PFSK-1 (cell line): Measurements from ENCODE around the gene PUDP.

Experiments
- FOXP2 ChIP-seq: optimal IDR thresholded peaks from 2 replicates; pipeline ENCODE3; 2011; ENCODE audit warnings: borderline replicate concordance, control low read depth, inconsistent platforms; ENCODE audit not compliant: insufficient read depth; ENCODE audit errors: extremely low read length, extremely low read depth
- POLR2AphosphoS5 ChIP-seq: IDR thresholded peaks from 2 replicates; pipeline ENCODE4 v1.6.1; 2012; ENCODE audit warnings: low read depth, mild to moderate bottlenecking, control low read depth, low read length, moderate library complexity
- SIN3A ChIP-seq: IDR thresholded peaks from 2 replicates; pipeline ENCODE4 v1.6.1; 2012; ENCODE audit warnings: mild to moderate bottlenecking, low read length, moderate library complexity, borderline replicate concordance; ENCODE audit not compliant: insufficient read depth
- TF ChIP-seq, protein P1 (sequence below), 2 experiments: IDR thresholded peaks; 2 replicates each; pipeline versions ENCODE4 v1.6.1 to v1.8.0; 2011 to 2012; ENCODE audit warnings: low read depth in 2 of 2, low read length in 2 of 2, control low read depth in 1 of 2, inconsistent platforms in 1 of 2, mild to moderate bottlenecking in 1 of 2, moderate library complexity in 1 of 2; ENCODE audit not compliant: insufficient read depth in 1 of 2

DNA sequence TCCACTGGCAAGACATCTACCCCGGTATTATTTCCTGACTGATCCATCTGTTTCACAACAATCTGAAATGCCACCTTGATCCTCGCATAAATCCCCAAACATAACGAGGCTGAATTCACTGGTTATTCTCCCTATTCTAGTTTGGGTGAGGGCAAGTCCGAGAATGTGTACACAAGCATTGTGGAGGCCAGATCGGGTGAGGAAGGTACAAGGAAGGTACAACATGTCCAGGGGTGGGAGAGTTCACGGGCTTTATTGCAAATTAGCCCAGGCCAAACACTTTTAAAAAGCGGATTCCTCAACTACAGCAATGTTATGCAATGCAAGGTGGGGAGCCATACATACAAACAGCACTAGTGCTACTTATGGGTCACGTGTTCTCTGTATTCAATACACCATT is 82.5 kb downstream of the PUDP start:
- TF ChIP-seq, protein P1, sequence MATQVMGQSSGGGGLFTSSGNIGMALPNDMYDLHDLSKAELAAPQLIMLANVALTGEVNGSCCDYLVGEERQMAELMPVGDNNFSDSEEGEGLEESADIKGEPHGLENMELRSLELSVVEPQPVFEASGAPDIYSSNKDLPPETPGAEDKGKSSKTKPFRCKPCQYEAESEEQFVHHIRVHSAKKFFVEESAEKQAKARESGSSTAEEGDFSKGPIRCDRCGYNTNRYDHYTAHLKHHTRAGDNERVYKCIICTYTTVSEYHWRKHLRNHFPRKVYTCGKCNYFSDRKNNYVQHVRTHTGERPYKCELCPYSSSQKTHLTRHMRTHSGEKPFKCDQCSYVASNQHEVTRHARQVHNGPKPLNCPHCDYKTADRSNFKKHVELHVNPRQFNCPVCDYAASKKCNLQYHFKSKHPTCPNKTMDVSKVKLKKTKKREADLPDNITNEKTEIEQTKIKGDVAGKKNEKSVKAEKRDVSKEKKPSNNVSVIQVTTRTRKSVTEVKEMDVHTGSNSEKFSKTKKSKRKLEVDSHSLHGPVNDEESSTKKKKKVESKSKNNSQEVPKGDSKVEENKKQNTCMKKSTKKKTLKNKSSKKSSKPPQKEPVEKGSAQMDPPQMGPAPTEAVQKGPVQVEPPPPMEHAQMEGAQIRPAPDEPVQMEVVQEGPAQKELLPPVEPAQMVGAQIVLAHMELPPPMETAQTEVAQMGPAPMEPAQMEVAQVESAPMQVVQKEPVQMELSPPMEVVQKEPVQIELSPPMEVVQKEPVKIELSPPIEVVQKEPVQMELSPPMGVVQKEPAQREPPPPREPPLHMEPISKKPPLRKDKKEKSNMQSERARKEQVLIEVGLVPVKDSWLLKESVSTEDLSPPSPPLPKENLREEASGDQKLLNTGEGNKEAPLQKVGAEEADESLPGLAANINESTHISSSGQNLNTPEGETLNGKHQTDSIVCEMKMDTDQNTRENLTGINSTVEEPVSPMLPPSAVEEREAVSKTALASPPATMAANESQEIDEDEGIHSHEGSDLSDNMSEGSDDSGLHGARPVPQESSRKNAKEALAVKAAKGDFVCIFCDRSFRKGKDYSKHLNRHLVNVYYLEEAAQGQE (IDR thresholded peaks at IDR 0.05; ENCODE audit: insufficient read depth in 1 of 2, low read depth in 2 of 2, low read length in 2 of 2): no peak
- TF ChIP-seq POLR2AphosphoS5 (no peak), SIN3A (no peak), FOXP2 (no peak)
